Astrocyte (in vitro differentiated cells and primary cell): Measurements from ENCODE around the gene PCDHGB1. TPM values are rescaled to one million over a fixed set of nuclear protein-coding genes. Genes with fewer than 3 reads are reported as not detected.
"Not testable (repeated sequence)": the region's sequence is repeated elsewhere in the genome, so short reads cannot be mapped to it uniquely, and the experiment has no call there.

Experiments
- DNase-seq: peaks from one replicate; pipeline ENCODE4 v3.0.0-alpha.2; 2010; ENCODE audit warnings: low read depth
- FAIRE-seq: peaks from 2 replicates; lab custom pipeline; 2011; peaks lifted over from hg19 to GRCh38; lab: Jason Lieb, UNC
- H2AFZ ChIP-seq: 2 replicates; pipeline ENCODE4 v1.6.0; 2012; ENCODE audit warnings: low read depth, low read length, inconsistent platforms
- H3K27ac ChIP-seq: 2 replicates; pipeline ENCODE4 v1.5.1; 2011; ENCODE audit warnings: low read depth, low read length, inconsistent platforms
- H3K27me3 ChIP-seq: 2 replicates; pipeline ENCODE4 v1.6.0; 2011; ENCODE audit warnings: low read length, inconsistent platforms; ENCODE audit not compliant: insufficient read depth
- H3K36me3 ChIP-seq: 2 replicates; pipeline ENCODE4 v1.5.1; 2011; ENCODE audit warnings: low read length, inconsistent platforms; ENCODE audit not compliant: insufficient read depth
- H3K4me1 ChIP-seq: 2 replicates; pipeline ENCODE4 v1.5.1; 2011; ENCODE audit warnings: low read length, inconsistent platforms; ENCODE audit not compliant: insufficient read depth
- H3K4me2 ChIP-seq: 2 replicates; pipeline ENCODE4 v1.6.0; 2012; ENCODE audit warnings: low read length, inconsistent platforms
- H3K4me3 ChIP-seq: 2 replicates; pipeline ENCODE4 v1.5.1; 2011; ENCODE audit warnings: low read depth, mild to moderate bottlenecking, low read length, inconsistent platforms; ENCODE audit not compliant: insufficient read depth
- H3K79me2 ChIP-seq: 2 replicates; pipeline ENCODE4 v1.6.0; 2012; ENCODE audit warnings: mild to moderate bottlenecking, low read length, inconsistent platforms; ENCODE audit not compliant: insufficient read depth
- H3K9ac ChIP-seq: 2 replicates; pipeline ENCODE4 v1.6.0; 2012; ENCODE audit warnings: mild to moderate bottlenecking, low read length, inconsistent platforms
- H3K9me3 ChIP-seq: 2 replicates; pipeline ENCODE4 v1.5.1; 2012; ENCODE audit warnings: low read depth, mild to moderate bottlenecking, low read length, inconsistent platforms; ENCODE audit not compliant: insufficient read depth
- H4K20me1 ChIP-seq: 2 replicates; pipeline ENCODE4 v1.6.0; 2012; ENCODE audit warnings: low read length, inconsistent platforms; ENCODE audit not compliant: insufficient read depth
- H3K27ac Mint-ChIP-seq: one replicate; pipeline ENCODE4 v1.8.0; 2021; ENCODE audit warnings: mild to moderate bottlenecking, mixed read lengths; ENCODE audit not compliant: unreplicated experiment
- H3K27me3 Mint-ChIP-seq: one replicate; pipeline ENCODE4 v1.8.0; 2021; ENCODE audit warnings: low read depth, mixed read lengths; ENCODE audit not compliant: unreplicated experiment
- H3K36me3 Mint-ChIP-seq: one replicate; pipeline ENCODE4 v1.8.0; 2021; ENCODE audit warnings: low read depth, mixed read lengths; ENCODE audit not compliant: unreplicated experiment
- H3K4me1 Mint-ChIP-seq: one replicate; pipeline ENCODE4 v1.8.0; 2021; ENCODE audit warnings: low read depth, mixed read lengths; ENCODE audit not compliant: unreplicated experiment
- H3K4me3 Mint-ChIP-seq: one replicate; pipeline ENCODE4 v1.8.0; 2021; ENCODE audit warnings: mild to moderate bottlenecking, moderate library complexity, mixed read lengths; ENCODE audit not compliant: unreplicated experiment
- H3K9me3 Mint-ChIP-seq: one replicate; pipeline ENCODE4 v1.8.0; 2021; ENCODE audit warnings: mild to moderate bottlenecking, mixed read lengths; ENCODE audit not compliant: unreplicated experiment
- EZH2 ChIP-seq: IDR thresholded peaks from 2 replicates; pipeline ENCODE4 v1.6.1; 2012; ENCODE audit warnings: mild to moderate bottlenecking, low read length, inconsistent platforms; ENCODE audit not compliant: insufficient read depth
- total RNA-seq: library from RNA; stranded (reverse); gene quantifications from 2 replicates; pipeline ENCODE4 v1.2.1, GENCODE V29; 2021
- TF ChIP-seq, protein P1 (sequence below): IDR thresholded peaks from 2 replicates; pipeline ENCODE4 v1.5.1; 2011; ENCODE audit warnings: low read depth, mild to moderate bottlenecking, inconsistent platforms, low read length, moderate library complexity; ENCODE audit not compliant: insufficient read depth

Gene PCDHGB1
- total RNA-seq, 1 donor from 2014 or later = 1.5 TPM

DNA sequence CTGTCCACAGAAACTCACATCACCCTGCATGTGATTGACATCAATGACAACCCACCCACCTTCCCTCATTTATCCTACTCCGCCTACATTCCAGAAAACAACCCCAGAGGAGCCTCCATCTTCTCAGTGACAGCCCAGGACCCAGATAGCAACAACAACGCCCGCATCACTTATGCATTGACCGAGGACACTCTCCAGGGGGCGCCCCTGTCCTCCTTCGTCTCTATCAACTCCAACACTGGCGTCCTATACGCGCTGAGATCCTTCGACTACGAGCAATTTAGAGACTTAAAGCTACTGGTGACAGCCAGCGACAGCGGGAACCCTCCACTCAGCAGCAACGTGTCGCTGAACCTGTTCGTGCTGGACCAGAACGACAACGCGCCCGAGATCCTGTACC is 4.6 kb upstream of the PCDHGB1 start:
- no peaks in the 10 kb centered on the region for H3K4me1 ChIP-seq
- H3K27ac Mint-ChIP-seq = no peak overlapping the region
- H3K36me3 ChIP-seq = no peaks in the 10 kb centered on the region
- no peak overlapping the region for H3K9ac ChIP-seq
- no peaks in the 10 kb centered on the region for H4K20me1 ChIP-seq
- H3K4me3 Mint-ChIP-seq = no peak overlapping the region
- H3K9me3 ChIP-seq = peaks cover 24% of the 10 kb centered on the region
- H3K9me3 Mint-ChIP-seq = peaks cover 36% of the 10 kb centered on the region
- no peak overlapping the region for H3K4me2 ChIP-seq
- DNase-seq (no peak), FAIRE-seq (no peak)
- H3K79me2 ChIP-seq = no peaks in the 10 kb centered on the region
- H3K4me1 Mint-ChIP-seq = no peaks in the 10 kb centered on the region
- H3K27me3 ChIP-seq = peaks cover 3% of the 10 kb centered on the region
- peaks cover 3% of the 10 kb centered on the region for H3K36me3 Mint-ChIP-seq
- no peak overlapping the region for H2AFZ ChIP-seq
- no peak overlapping the region for H3K27ac ChIP-seq
- no peak overlapping the region for H3K4me3 ChIP-seq
- H3K27me3 Mint-ChIP-seq = no peaks in the 10 kb centered on the region
- TF ChIP-seq EZH2 = no peak
- TF ChIP-seq, protein P1, sequence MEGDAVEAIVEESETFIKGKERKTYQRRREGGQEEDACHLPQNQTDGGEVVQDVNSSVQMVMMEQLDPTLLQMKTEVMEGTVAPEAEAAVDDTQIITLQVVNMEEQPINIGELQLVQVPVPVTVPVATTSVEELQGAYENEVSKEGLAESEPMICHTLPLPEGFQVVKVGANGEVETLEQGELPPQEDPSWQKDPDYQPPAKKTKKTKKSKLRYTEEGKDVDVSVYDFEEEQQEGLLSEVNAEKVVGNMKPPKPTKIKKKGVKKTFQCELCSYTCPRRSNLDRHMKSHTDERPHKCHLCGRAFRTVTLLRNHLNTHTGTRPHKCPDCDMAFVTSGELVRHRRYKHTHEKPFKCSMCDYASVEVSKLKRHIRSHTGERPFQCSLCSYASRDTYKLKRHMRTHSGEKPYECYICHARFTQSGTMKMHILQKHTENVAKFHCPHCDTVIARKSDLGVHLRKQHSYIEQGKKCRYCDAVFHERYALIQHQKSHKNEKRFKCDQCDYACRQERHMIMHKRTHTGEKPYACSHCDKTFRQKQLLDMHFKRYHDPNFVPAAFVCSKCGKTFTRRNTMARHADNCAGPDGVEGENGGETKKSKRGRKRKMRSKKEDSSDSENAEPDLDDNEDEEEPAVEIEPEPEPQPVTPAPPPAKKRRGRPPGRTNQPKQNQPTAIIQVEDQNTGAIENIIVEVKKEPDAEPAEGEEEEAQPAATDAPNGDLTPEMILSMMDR = no peak

- not testable (repeated sequence) for H3K4me3 ChIP-seq, H4K20me1 ChIP-seq, H2AFZ ChIP-seq, H3K36me3 Mint-ChIP-seq, H3K9ac ChIP-seq, H3K27ac ChIP-seq, H3K27me3 ChIP-seq, H3K79me2 ChIP-seq, H3K4me1 ChIP-seq, FAIRE-seq, H3K27me3 Mint-ChIP-seq, H3K4me3 Mint-ChIP-seq, H3K36me3 ChIP-seq, H3K4me1 Mint-ChIP-seq, DNase-seq, H3K4me2 ChIP-seq, H3K27ac Mint-ChIP-seq
- H3K9me3 Mint-ChIP-seq = peaks cover 36% of the 10 kb centered on the region
- peaks cover 29% of the 10 kb centered on the region for H3K9me3 ChIP-seq
Measured at GRCh38 chr5:141346017-141346416, 3.9 kb upstream of the PCDHGB1 start.

DNA sequence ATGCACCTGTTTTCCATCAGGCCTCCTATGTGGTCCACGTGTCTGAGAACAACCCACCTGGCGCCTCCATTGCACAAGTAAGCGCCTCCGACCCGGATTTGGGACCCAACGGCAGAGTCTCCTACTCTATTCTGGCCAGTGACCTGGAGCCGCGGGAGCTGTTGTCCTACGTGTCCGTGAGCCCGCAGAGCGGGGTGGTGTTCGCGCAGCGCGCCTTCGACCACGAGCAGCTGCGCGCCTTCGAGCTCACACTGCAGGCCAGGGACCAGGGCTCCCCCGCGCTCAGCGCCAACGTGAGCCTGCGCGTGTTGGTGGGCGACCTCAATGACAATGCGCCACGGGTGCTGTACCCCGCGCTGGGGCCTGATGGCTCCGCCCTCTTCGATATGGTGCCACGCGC is 1.7 kb downstream of the PCDHGB1 start:
- DNase-seq (no peak), FAIRE-seq (no peak)
- no peaks in the 10 kb centered on the region for H3K79me2 ChIP-seq
- no peak overlapping the region for H3K4me2 ChIP-seq
- no peaks in the 10 kb centered on the region for H3K27me3 Mint-ChIP-seq
- H3K4me1 Mint-ChIP-seq = no peaks in the 10 kb centered on the region
- H3K27me3 ChIP-seq = peaks cover 3% of the 10 kb centered on the region
- H3K4me1 ChIP-seq = no peaks in the 10 kb centered on the region
- H3K4me3 Mint-ChIP-seq = no peak overlapping the region
- no peak overlapping the region for H3K4me3 ChIP-seq
- peaks cover 31% of the 10 kb centered on the region for H3K9me3 Mint-ChIP-seq
- no peaks in the 10 kb centered on the region for H4K20me1 ChIP-seq
- no peaks in the 10 kb centered on the region for H3K36me3 ChIP-seq
- no peak overlapping the region for H3K27ac ChIP-seq
- H3K36me3 Mint-ChIP-seq = peaks cover 7% of the 10 kb centered on the region
- no peak overlapping the region for H3K27ac Mint-ChIP-seq
- peaks cover 41% of the 10 kb centered on the region for H3K9me3 ChIP-seq
- no peak for TF ChIP-seq EZH2
- TF ChIP-seq, protein P1 = no peak
- no peak overlapping the region for H2AFZ ChIP-seq
- no peak overlapping the region for H3K9ac ChIP-seq
